ENCODE measurements around the gene RPS3. TPM values are rescaled to one million over a fixed set of nuclear protein-coding genes. Genes with fewer than 3 reads are reported as not detected.

RPS3 gene
- total RNA-seq, 2 donors from 2014 or later = 921 to 1,114 TPM

GRCh38 chr11:75437966-75438659 is 38.8 kb downstream of the RPS3 start:
- Histone ChIP-seq H3K36me3 (replicated peaks in 1 of 2; ENCODE audit: insufficient read depth in 1 of 2, low read depth in 2 of 2) (peaks cover 0 to 3% of the 10 kb centered on the region in 2 donors), H3K4me1 (no peaks in the 10 kb centered on the region), H3K4me3 (no peak overlapping the region), H3K27ac (no peak overlapping the region), H3K9me3 (no peaks in the 10 kb centered on the region), H3K27me3 (no peaks in the 10 kb centered on the region)
- 92 to 94% methylated on average over 13 of the region's 13 CpGs for WGBS, 2 donors
- DNase-seq (no peak), ATAC-seq (no peak)
- TF ChIP-seq CTCF (IDR thresholded peaks at IDR 0.05) (no peak), POLR2A (IDR thresholded peaks at IDR 0.05) (no peak)
- intact Hi-C loops (cut with DNase I) = no loop called here

- no peak for ATAC-seq
- DNase-seq = no peak
These were observed 39.7 kb downstream of the RPS3 start for GRCh38 chr11:75439026-75439425.

GRCh38 chr11:75439495-75440120 is 40.3 kb downstream of the RPS3 start:
- intact Hi-C loops (cut with DNase I) = no loop called here
- Histone ChIP-seq H3K4me1 (no peaks in the 10 kb centered on the region), H3K36me3 (replicated peaks in 1 of 2; ENCODE audit: insufficient read depth in 1 of 2, low read depth in 2 of 2) (peaks cover 0 to 3% of the 10 kb centered on the region in 2 donors), H3K4me3 (no peak overlapping the region), H3K9me3 (no peaks in the 10 kb centered on the region), H3K27ac (no peak overlapping the region), H3K27me3 (no peaks in the 10 kb centered on the region)
- DNase-seq = no peak
- ATAC-seq = no peak
- TF ChIP-seq CTCF (IDR thresholded peaks at IDR 0.05) = no peak
- WGBS, 2 donors = 83 to 89% methylated on average over 13 of the region's 13 CpGs

More at GRCh38 chr11:75439026-75439425, 39.7 kb downstream of the RPS3 start:
- Histone ChIP-seq H3K36me3 (replicated peaks in 1 of 2; ENCODE audit: insufficient read depth in 1 of 2, low read depth in 2 of 2) (peaks cover 0 to 3% of the 10 kb centered on the region in 2 donors), H3K4me1 (no peaks in the 10 kb centered on the region), H3K4me3 (no peak overlapping the region), H3K27ac (no peak overlapping the region), H3K27me3 (no peaks in the 10 kb centered on the region), H3K9me3 (no peaks in the 10 kb centered on the region)
- TF ChIP-seq CTCF (IDR thresholded peaks at IDR 0.05) = no peak
- no peak for TF ChIP-seq POLR2A (IDR thresholded peaks at IDR 0.05)
- intact Hi-C loops (cut with DNase I) = no loop called here
- WGBS, 2 donors = 74 to 77% methylated on average over 14 of the region's 14 CpGs

- intact Hi-C loops (cut with DNase I) = no loop called here
- no peak for ATAC-seq
- WGBS, 2 donors = 86 to 98% methylated on average over 7 to 27 of the region's 27 CpGs
- DNase-seq = no peak
- H3K4me1 ChIP-seq = no peaks in the 10 kb centered on the region
- H3K27me3 ChIP-seq = no peaks in the 10 kb centered on the region
- H3K27ac ChIP-seq = no peak overlapping the region
- no peak for TF ChIP-seq CTCF (IDR thresholded peaks at IDR 0.05)
- no peak for TF ChIP-seq POLR2A (IDR thresholded peaks at IDR 0.05)
- no peaks in the 10 kb centered on the region for H3K9me3 ChIP-seq
- H3K36me3 ChIP-seq (replicated peaks in 1 of 2; ENCODE audit: insufficient read depth in 1 of 2, low read depth in 2 of 2) = peaks cover 0 to 1% of the 10 kb centered on the region in 2 donors
- H3K4me3 ChIP-seq = no peak overlapping the region
These were observed 41.9 kb downstream of the RPS3 start for GRCh38 chr11:75440960-75441803.
